SK-N-MC (cell line): ENCODE data around the gene SEPTIN3.

Experiments
- EZH2 ChIP-seq: fragments of 200-600 bp; sonication (generic); IDR thresholded peaks from one replicate; pipeline ENCODE4 v1.6.1; 2017; ENCODE audit warnings: antibody characterized with exemption
- FOXP2 ChIP-seq: optimal IDR thresholded peaks from 2 replicates; pipeline ENCODE3; 2011; ENCODE audit warnings: mild to moderate bottlenecking, moderate library complexity; ENCODE audit not compliant: insufficient read depth; ENCODE audit errors: extremely low read length, control extremely low read depth
- POLR2AphosphoS5 ChIP-seq: IDR thresholded peaks from 2 replicates; pipeline ENCODE4 v1.6.1; 2012; ENCODE audit warnings: mild to moderate bottlenecking, low read depth, low read length, borderline replicate concordance

DNA sequence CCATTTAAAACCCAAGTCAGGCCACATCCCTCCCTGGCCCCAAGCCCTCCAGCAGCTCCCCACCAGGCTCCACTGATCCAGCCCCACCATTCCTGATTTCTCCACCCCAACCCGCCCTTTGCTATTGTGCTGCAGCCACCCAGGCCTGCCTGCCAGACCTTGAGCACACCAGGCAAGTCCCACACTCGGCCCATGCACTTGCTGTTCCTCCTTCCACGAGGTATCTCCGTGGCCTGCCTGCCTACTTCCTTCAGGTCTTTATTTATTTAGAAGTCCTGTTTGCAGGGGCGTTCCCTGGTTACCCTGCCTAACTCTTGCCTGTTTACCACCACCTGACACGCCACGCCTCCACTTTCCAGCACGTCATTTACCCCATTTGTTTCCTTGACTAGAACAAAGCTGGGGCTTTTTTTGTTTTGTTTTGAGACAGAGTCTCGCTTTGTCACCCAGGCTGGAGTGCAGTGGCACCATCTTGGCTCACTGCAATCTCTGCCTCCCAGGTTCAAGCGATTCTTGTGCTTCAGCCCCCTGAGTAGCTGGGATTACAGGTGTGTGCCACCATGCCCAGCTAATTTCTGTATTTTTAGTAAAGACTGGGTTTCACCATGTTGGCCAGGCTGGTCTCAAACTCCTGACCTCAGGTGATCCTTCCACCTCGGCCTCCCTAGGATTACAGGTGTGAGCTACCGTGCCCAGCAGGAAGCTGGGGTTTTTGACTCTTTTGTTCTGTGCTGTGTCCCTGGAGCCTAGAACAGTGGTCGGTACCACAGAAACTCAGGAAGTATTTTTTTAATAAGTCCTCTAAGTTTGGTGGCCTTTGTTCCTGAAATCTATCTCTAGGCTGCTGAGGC, 29.0 kb upstream of the SEPTIN3 start:
- TF ChIP-seq POLR2AphosphoS5 (no peak), EZH2 (no peak), FOXP2 (no peak)
